CD4-positive, CD25-positive, alpha-beta regulatory T cell (primary cell): ENCODE results near the gene WDR86. TPM values are rescaled to one million over a fixed set of nuclear protein-coding genes. Genes with fewer than 3 reads are reported as not detected.
A peak's percentile ranks its signal among the peaks of the same experiment; 100 is the strongest.

Source experiments
- ATAC-seq, 2 donors: fragments of 150-1000 bp; cut with Tn5 transposase; one replicate each; pipeline ENCODE4 v1.10.0; 2021; ENCODE audit warnings: low read depth in 2 of 2, moderate number of reproducible peaks in 2 of 2, moderate library complexity in 1 of 2
- DNase-seq, 3 donors: peaks; one replicate each; pipeline versions ENCODE4 v3.0.0 to v3.0.0-alpha.2; 2012 to 2022; ENCODE audit warnings: mixed read lengths in 1 of 3
- H3K27ac ChIP-seq: one replicate; pipeline ENCODE4 v1.7.0; 2013; ENCODE audit warnings: mild to moderate bottlenecking, low read length; ENCODE audit not compliant: insufficient read depth, poor library complexity, severe bottlenecking
- H3K27me3 ChIP-seq: one replicate; pipeline ENCODE4 v1.7.0; 2013; ENCODE audit warnings: low read length; ENCODE audit not compliant: control insufficient read depth, insufficient read depth
- H3K36me3 ChIP-seq: one replicate; pipeline ENCODE4 v1.7.0; 2013; ENCODE audit warnings: mild to moderate bottlenecking, low read length, moderate library complexity; ENCODE audit not compliant: control insufficient read depth, insufficient read depth
- H3K4me1 ChIP-seq: 2 replicates; pipeline ENCODE4 v1.7.0; 2013; ENCODE audit warnings: mild to moderate bottlenecking, low read length; ENCODE audit not compliant: insufficient read depth, control insufficient read depth, poor library complexity, severe bottlenecking
- H3K4me3 ChIP-seq: one replicate; pipeline ENCODE4 v1.7.0; 2013; ENCODE audit warnings: low read depth, mild to moderate bottlenecking, low read length, moderate library complexity
- H3K9me3 ChIP-seq, 2 experiments: 1 replicate in 1 of 2; 2 replicates in 1 of 2; pipeline ENCODE4 v1.7.0; 2013; ENCODE audit warnings: low read length in 2 of 2, mild to moderate bottlenecking in 1 of 2, moderate library complexity in 1 of 2; ENCODE audit not compliant: control insufficient read depth in 2 of 2
- H3K27ac Mint-ChIP-seq, 3 donors: one replicate each; pipeline ENCODE4 v1.8.0; 2020 to 2022; ENCODE audit warnings: mild to moderate bottlenecking in 3 of 3, mixed read lengths in 3 of 3, moderate library complexity in 2 of 3
- H3K27me3 Mint-ChIP-seq: one replicate; pipeline ENCODE4 v1.8.0; 2022; ENCODE audit warnings: mild to moderate bottlenecking, mixed read lengths
- H3K36me3 Mint-ChIP-seq: one replicate; pipeline ENCODE4 v1.8.0; 2020; ENCODE audit warnings: mixed read lengths
- H3K4me1 Mint-ChIP-seq, 4 donors: one replicate each; pipeline ENCODE4 v1.8.0; 2020 to 2022; ENCODE audit warnings: mixed read lengths in 4 of 4, mild to moderate bottlenecking in 1 of 4
- H3K4me3 Mint-ChIP-seq, 4 donors: one replicate each; pipeline ENCODE4 v1.8.0; 2020 to 2022; ENCODE audit warnings: mild to moderate bottlenecking in 4 of 4, mixed read lengths in 4 of 4, moderate library complexity in 3 of 4
- H3K9me3 Mint-ChIP-seq, 7 donors: one replicate each; pipeline ENCODE4 v1.8.0; 2020 to 2022; ENCODE audit warnings: mixed read lengths in 7 of 7, mild to moderate bottlenecking in 3 of 7, moderate library complexity in 2 of 7
- polyA plus RNA-seq, 4 donors: library from polyadenylated mRNA; unstranded; fragments of 300-500 nt; fragmentation: Illumina TruSeq; gene quantifications; one replicate each; pipeline ENCODE4 v1.2.3, GENCODE V29; 2021
- total RNA-seq: library from RNA; stranded (reverse); gene quantifications from one replicate; pipeline ENCODE4 v1.2.3, GENCODE V29; 2022

The WDR86 gene
- total and polyA plus RNA-seq, 5 donors from 2014 or later, result 0.15 to 4.8 (median 0.51) TPM; not detected in 1

DNA sequence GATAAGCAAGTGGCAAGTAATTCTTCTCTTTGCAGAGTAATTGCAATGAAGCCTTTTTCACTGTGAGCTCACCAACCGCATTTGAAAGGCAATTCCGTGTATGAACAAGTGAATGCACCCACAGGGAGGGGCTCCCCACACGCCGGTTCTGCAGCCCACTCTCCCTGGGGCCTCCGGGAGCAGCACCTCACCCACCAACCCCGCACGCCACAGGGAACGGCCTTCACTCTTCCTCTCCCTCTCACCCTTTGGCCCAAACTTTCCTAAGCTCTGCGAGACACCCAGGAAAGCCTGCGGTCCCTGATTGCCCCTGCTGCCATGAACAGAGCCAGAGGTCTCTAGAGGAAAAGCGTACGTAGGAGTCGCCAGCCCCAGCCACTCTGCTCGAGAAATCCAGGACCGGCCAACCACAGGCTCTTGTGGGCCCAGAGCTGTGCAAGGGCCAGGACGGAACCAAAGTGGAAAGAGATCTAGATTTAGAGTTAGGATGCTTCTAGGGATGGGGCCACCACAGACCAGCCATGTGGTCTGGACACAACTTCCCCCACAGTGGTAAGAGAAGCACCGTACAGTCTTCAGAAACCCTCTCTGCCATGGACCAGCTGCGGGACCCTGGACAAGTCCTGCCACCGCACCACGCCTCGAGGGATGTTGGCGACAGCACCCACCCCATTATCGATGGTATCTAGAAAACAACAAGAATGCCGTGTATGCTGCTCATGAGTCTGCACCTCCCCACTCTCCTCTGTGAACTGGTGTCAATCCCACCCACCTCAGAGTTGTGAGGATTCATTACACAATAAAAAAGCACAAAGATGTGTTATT, 3.6 kb downstream of the WDR86 start:
- Mint-ChIP-seq H3K36me3 (no peaks in the 10 kb centered on the region), H3K9me3 (no peaks in the 10 kb centered on the region), H3K27me3 (peaks cover 39% of the 10 kb centered on the region), H3K4me3 (no peak overlapping the region), H3K27ac (no peak overlapping the region), H3K4me1 (peaks cover 0 to 15% (median 4%) of the 10 kb centered on the region in 4 donors)
- H3K27me3 ChIP-seq, result peaks cover 6% of the 10 kb centered on the region
- no peaks in the 10 kb centered on the region for H3K9me3 ChIP-seq
- H3K4me1 ChIP-seq, result peaks cover 25% of the 10 kb centered on the region
- H3K36me3 ChIP-seq, result no peaks in the 10 kb centered on the region
- ATAC-seq (no peak), DNase-seq (no peak)
- no peak overlapping the region for H3K4me3 ChIP-seq
- no peak overlapping the region for H3K27ac ChIP-seq

DNA sequence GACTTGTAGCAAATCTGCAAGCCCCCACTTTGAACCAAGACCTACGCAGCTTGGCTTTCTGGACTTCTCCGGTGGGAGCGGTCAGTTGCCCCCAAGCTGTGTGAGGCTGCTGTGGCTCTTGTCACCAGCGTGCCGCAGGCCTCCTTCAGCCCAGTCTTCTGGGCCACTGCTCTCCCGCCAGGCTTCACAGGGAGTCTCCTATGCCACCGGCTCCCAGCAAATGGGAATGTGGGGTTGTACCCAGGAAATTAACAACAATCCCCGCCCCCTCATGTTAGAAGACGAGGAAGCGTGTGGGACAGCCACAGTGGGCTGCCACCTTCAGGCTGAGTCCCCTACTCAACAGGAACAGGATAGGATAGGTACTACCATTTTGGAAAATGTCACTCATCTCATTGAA, 4.2 kb downstream of the WDR86 start:
- Mint-ChIP-seq H3K27me3 (peaks cover 32% of the 10 kb centered on the region), H3K4me3 (no peak overlapping the region), H3K9me3 (no peaks in the 10 kb centered on the region), H3K36me3 (no peaks in the 10 kb centered on the region), H3K4me1 (peaks cover 0 to 9% (median 4%) of the 10 kb centered on the region in 4 donors), H3K27ac (no peak overlapping the region)
- Histone ChIP-seq H3K36me3 (no peaks in the 10 kb centered on the region), H3K27ac (no peak overlapping the region), H3K9me3 (no peaks in the 10 kb centered on the region), H3K4me1 (peaks cover 22% of the 10 kb centered on the region), H3K4me3 (no peak overlapping the region), H3K27me3 (no peaks in the 10 kb centered on the region)
- ATAC-seq (no peak), DNase-seq (no peak)

- Mint-ChIP-seq H3K36me3 (no peaks in the 10 kb centered on the region), H3K9me3 (no peaks in the 10 kb centered on the region), H3K27me3 (peaks cover 31% of the 10 kb centered on the region), H3K4me1 (peaks cover 0 to 9% (median 4%) of the 10 kb centered on the region in 4 donors), H3K27ac (no peak overlapping the region), H3K4me3 (no peak overlapping the region)
- H3K4me1 ChIP-seq, result peaks cover 17% of the 10 kb centered on the region
- no peaks in the 10 kb centered on the region for H3K27me3 ChIP-seq
- no peak for DNase-seq
- no peak for ATAC-seq
- H3K27ac ChIP-seq, result no peak overlapping the region
- H3K4me3 ChIP-seq, result no peak overlapping the region
- no peaks in the 10 kb centered on the region for H3K9me3 ChIP-seq
- no peaks in the 10 kb centered on the region for H3K36me3 ChIP-seq
These were observed 4.8 kb downstream of the WDR86 start for GRCh38 chr7:151405056-151405455.

GRCh38 chr7:151404216-151405011, 5.4 kb downstream of the WDR86 start:
- ATAC-seq (no peak), DNase-seq (no peak)
- H3K36me3 ChIP-seq, result no peaks in the 10 kb centered on the region
- no peaks in the 10 kb centered on the region for H3K9me3 ChIP-seq
- Mint-ChIP-seq H3K4me3 (no peak overlapping the region), H3K27ac (no peak overlapping the region), H3K4me1 (peaks cover 0 to 9% (median 4%) of the 10 kb centered on the region in 4 donors), H3K36me3 (no peaks in the 10 kb centered on the region), H3K9me3 (no peaks in the 10 kb centered on the region), H3K27me3 (peaks cover 31% of the 10 kb centered on the region)
- H3K4me1 ChIP-seq, result peaks cover 10% of the 10 kb centered on the region
- H3K27me3 ChIP-seq, result no peaks in the 10 kb centered on the region
- no peak overlapping the region for H3K27ac ChIP-seq
- H3K4me3 ChIP-seq, result no peak overlapping the region

DNA sequence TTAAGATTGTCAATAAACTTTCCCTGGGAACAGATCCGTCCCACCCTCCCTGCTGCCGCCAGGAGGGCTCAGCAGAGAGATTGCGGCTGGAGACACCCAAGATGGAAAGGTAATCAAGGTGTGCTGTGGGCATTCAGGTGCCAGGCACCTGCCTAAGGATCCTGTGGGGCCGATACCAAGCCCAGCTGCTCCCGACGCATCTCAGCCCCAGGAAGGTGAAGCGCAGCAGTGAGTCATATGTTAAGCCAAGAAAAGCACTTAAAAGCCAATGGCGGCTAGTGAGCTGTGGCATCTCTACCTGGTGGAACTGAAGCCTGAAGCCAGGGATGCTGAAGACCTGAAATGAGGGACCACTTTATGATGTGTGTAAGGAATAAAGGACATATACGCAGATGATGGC, 6.1 kb downstream of the WDR86 start:
- no peak overlapping the region for H3K27ac ChIP-seq
- Mint-ChIP-seq H3K27me3 (peaks cover 27% of the 10 kb centered on the region), H3K36me3 (no peaks in the 10 kb centered on the region), H3K4me1 (peaks cover 0 to 5% (median 2%) of the 10 kb centered on the region in 4 donors), H3K27ac (no peak overlapping the region), H3K4me3 (no peak overlapping the region), H3K9me3 (no peaks in the 10 kb centered on the region)
- H3K9me3 ChIP-seq, result no peaks in the 10 kb centered on the region
- H3K36me3 ChIP-seq, result no peaks in the 10 kb centered on the region
- DNase-seq, result no peak
- H3K4me3 ChIP-seq, result no peak overlapping the region
- H3K4me1 ChIP-seq, result peaks cover 4% of the 10 kb centered on the region
- no peaks in the 10 kb centered on the region for H3K27me3 ChIP-seq
- no peak for ATAC-seq

DNA sequence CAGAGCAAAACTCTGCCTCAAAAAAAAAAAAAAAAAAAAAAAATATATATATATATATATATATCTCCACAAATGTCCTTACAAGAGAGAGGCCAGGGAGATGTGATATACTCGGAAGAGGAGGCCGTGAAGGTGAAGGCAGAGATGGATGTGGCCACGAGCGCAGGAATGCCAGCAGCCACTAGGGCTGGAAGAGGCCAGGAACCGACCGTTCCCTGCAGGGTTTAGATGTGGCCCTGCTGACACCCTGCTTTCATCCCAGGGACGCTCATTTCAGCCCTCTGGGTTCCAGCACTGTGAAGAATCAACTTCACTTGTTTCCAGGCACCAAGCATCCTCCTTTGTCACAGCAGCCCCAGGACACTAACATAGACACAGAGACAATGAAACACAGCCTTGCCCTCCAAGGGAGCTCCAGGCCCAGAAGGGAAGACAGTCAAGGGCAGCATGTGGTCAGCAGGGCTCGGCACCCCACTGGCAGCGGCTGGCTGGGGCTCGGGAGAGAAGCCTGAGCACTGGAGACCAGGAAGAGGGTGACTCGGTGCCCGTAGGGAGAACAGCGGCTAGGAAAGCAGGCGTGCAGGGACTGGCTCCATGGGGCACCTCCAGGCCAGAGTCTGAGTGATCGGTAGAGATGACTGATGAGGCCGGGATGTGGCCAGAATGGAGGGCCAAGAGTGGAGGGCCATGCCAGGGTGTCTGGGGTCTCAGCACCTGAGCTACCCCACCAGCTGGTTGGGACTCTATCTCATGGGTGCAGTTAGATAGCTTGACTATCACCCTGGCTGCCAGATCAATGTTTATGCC, 7.6 kb downstream of the WDR86 start:
- Histone ChIP-seq H3K9me3 (no peaks in the 10 kb centered on the region), H3K36me3 (no peaks in the 10 kb centered on the region), H3K27me3 (no peaks in the 10 kb centered on the region), H3K4me3 (no peak overlapping the region), H3K4me1 (no peaks in the 10 kb centered on the region), H3K27ac (no peak overlapping the region)
- no peak for DNase-seq
- Mint-ChIP-seq H3K36me3 (no peaks in the 10 kb centered on the region), H3K4me3 (no peak overlapping the region), H3K9me3 (no peaks in the 10 kb centered on the region), H3K4me1 (peaks cover 0 to 4% (median 1%) of the 10 kb centered on the region in 4 donors), H3K27me3 (peaks cover 21% of the 10 kb centered on the region), H3K27ac (no peak overlapping the region)
- no peak for ATAC-seq

DNA sequence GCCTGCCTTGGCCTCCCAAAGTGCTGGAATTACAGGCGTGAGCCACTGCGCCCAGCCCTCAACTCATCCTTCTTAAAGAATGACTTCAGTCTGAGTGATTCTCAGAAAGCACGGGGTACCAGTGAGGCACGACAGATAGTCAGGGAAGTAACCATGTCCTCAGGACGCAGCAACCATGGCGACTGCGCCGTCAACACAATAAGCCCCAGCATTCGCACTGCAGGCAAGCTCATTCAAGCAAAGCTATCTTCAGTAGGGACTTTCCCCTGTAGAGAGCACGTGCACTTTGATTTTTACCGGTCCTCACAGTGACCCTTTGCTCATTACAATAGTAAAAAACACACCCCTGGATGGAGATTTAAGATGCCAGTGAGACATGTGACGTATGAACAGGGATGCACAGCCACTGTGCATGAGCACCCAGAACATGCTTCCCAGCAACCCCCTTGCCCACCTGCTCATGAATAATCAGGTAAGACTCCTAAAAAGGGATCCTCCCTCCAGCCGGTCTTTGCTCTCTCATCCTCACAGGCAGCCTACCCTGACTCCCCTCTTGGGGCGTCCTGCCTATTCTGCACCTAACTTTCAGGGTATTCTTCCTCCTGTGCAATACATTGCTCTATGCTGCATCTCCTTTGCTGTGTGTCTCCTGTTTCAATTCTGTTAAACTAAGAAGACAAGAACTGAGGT, 9.1 kb downstream of the WDR86 start:
- Mint-ChIP-seq H3K4me3 (no peak overlapping the region), H3K27me3 (peaks cover 6% of the 10 kb centered on the region), H3K9me3 (no peaks in the 10 kb centered on the region), H3K27ac (peak overlapping the region in 1 of 3 donors; percentile 23), H3K36me3 (no peaks in the 10 kb centered on the region), H3K4me1 (peaks cover 0 to 5% (median 2%) of the 10 kb centered on the region in 4 donors)
- no peaks in the 10 kb centered on the region for H3K27me3 ChIP-seq
- H3K4me1 ChIP-seq, result no peaks in the 10 kb centered on the region
- H3K36me3 ChIP-seq, result no peaks in the 10 kb centered on the region
- H3K4me3 ChIP-seq, result no peak overlapping the region
- DNase-seq (no peak), ATAC-seq (peak in 1 of 2 donors; percentile 26)
- H3K27ac ChIP-seq, result no peak overlapping the region
- no peaks in the 10 kb centered on the region for H3K9me3 ChIP-seq
